Gastrocnemius medialis (tissue), 4 donors: ENCODE data around the gene MRPS31.

ENCODE experiments used
- CTCF ChIP-seq, 5 experiments: fragments of 450-650 bp in 3 of 5; fragments of 200-600 bp in 2 of 5; sonication (generic) in 2 of 5; IDR thresholded peaks in 4 of 5; conservative IDR thresholded peaks in 1 of 5; 1 replicate in 4 of 5; 2 replicates in 1 of 5; pipeline ENCODE4 v1.5.1; 2016 to 2019; ENCODE audit warnings: antibody characterized with exemption in 5 of 5, mild to moderate bottlenecking in 3 of 5, moderate library complexity in 3 of 5
- POLR2A ChIP-seq, 2 donors: fragments of 450-650 bp; IDR thresholded peaks; one replicate each; pipeline ENCODE4 v1.6.1; 2017; ENCODE audit warnings: antibody characterized with exemption in 2 of 2, mild to moderate bottlenecking in 2 of 2, moderate library complexity in 2 of 2

DNA sequence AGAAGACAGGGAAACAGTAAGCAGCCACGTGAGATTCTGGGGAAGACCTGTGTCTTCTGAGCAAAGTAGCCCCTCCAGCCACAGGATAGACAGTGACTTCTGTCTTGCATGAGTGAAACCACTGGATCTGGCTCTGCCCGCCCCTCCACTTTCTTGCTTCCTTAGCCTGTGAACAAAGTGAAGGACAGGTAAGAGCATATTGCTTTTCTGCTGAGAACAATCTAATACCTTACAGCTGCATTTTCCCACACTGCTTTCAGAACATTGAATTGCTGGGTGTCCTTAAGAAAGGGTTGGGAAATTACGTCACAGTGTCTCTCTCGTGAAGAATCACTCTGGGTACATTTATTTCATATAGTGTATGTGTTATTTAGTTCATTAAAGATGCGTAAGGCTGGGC lies 29.6 kb upstream of the MRPS31 start:
- TF ChIP-seq CTCF (IDR thresholded peaks at IDR 0.05 in 4 of 5, conservative IDR thresholded peaks at IDR 0.05 in 1 of 5) (no peak), POLR2A (IDR thresholded peaks at IDR 0.05) (no peak)
